ENCODE results near the gene GCNT3.
"Not testable (repeated sequence)": the region's sequence is repeated elsewhere in the genome, so short reads cannot be mapped to it uniquely, and the experiment has no call there.

GCNT3 gene

DNA sequence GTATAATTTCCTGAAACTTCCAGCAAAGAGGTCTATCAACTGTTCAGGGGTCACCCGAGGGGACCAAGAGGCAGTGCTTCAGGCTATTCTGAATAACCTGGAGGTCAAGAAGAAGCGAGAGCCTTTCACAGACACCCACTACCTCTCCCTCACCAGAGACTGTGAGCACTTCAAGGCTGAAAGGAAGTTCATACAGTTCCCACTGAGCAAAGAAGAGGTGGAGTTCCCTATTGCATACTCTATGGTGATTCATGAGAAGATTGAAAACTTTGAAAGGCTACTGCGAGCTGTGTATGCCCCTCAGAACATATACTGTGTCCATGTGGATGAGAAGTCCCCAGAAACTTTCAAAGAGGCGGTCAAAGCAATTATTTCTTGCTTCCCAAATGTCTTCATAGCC, 6.8 kb downstream of the GCNT3 start:
- no peak for DNase-seq (ENCODE audit: low read depth)

DNA sequence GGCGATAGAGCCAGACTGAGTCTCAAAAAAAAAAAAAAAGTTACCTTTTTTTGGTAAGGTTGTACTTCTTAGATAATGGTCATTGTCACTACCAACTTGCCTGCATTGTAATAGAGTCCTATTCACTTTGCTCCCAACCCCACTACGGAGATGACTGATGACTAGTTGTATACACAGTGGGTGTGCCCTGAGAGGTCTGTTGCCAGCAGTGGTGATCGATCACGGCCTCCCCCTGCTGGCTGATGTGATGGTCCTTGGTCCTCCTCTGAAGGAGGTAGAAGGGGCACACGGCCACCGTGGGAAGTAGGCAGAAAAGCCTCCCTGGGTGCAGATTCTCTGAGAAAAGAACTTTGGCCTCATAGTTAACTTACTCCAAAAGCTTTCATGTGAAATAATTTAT, 10.7 kb downstream of the GCNT3 start:
- peak; percentile 3 for DNase-seq (ENCODE audit: low read depth)

DNA sequence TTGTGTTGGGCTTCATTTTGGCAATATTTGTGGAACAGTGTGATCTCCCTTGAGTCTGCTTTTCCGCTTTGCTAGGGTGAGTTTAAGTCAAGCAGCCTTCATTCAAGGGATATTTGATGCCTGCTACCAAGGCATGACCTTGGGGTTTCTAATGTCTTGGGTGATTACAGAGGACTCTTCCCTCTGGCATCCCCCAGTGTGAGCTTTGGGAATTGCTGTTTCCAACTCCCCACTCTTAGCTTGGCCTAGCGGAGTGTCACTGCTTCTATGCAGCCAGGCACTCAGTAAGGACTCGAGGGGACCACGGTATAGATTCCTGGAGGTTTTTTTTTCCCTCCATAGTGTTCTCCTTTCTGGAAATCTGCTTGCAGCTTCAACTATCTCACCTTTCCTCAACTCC, 21.1 kb downstream of the GCNT3 start:
- no peak for DNase-seq (ENCODE audit: low read depth)

DNA sequence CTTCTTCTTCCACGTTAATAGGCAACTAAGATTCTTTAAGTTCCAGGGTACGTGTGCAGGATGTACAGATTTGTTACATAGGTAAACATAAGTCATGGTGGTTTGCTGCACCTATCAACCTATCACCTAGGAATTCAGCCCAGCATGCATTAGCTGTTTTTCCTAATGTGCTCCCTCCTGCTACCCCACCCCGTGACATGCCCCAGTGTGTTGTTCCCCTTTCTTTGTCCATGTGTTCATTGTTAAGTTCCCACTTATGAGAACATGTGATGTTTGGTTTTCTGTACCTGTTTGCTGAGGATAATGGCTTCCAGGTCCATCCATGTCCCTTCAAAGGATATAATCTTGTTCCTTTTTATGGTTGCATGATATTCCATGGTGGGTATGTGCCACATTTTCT, 24.6 kb downstream of the GCNT3 start:
- DNase-seq (ENCODE audit: low read depth), result no peak

DNA sequence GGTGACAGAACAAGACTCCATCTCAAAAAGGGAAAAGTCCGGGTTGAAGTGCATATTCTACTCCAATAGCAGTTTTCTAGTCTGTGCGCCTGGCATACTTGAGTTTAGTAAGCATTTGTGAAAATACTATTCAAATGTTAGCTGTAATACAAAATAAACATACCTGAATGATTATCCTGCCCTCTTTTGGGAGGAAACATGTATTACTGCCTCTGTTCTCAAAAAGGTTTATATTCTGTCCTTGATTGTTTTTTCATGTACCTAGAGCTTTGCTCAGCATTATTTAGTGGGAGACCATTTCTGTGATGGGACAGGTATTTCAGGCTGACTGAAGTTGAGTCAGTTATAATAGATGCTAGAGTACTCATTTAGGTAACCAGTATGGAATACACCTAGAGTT, 25.9 kb downstream of the GCNT3 start:
- not testable (repeated sequence) for DNase-seq (ENCODE audit: low read depth)

DNA sequence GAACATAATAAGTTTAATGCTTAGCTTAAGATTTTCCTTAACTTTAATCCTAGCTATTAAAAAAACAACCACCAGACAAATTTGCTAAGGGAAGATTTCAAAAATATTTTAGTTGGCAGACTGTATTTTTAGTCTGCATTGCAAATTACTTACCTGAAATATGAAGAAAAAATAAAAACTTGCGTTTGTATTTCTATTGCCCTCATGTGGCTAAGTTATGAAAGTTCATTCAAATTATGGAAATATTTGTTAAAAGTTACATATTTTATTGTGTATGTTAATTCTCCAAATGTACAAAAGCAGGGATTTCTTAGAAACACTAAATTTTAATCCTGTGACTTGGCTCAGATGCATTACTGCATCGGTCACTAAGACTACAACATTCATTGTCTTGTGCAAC, 30.8 kb downstream of the GCNT3 start:
- DNase-seq (ENCODE audit: low read depth), result no peak

DNA sequence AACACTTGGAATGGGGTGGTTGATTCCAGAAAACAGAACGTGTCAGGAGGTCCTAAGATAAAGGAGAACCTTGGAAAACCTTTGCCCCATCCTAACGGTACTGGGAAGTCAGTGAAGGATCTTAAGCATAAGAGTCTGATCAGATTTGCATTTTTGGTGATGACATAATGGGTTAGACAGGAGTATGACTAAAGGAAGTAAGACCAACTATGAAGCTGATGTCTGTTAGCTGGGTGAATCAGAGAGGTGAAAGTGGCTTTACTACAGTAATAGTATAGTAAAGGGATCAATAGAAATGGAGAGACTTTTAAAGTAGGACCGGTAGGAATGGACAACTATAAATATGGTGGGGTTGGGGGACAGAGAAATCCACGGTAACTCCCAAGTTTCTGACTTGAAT, 33.2 kb downstream of the GCNT3 start:
- DNase-seq (ENCODE audit: low read depth), result no peak

DNA sequence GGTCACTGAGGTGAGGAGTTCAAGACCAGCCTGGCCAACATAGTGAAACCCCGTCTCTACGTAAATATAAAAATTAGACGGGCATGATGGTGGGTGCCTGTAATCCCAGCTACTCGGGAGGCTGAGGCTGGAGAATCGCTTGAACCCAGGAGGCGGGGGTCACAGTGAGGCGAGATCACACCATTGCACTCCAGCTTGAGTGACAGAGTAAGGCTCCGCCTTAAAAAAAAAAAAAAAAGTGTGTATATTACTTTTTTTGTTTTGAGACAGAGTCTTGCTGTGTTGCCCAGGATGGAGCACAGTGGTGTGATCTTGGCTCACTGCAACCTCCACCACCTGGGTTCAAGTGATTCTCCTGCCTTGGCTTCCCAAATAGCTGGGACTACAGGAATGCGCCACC, 34.2 kb downstream of the GCNT3 start:
- not testable (repeated sequence) for DNase-seq (ENCODE audit: low read depth)

DNA sequence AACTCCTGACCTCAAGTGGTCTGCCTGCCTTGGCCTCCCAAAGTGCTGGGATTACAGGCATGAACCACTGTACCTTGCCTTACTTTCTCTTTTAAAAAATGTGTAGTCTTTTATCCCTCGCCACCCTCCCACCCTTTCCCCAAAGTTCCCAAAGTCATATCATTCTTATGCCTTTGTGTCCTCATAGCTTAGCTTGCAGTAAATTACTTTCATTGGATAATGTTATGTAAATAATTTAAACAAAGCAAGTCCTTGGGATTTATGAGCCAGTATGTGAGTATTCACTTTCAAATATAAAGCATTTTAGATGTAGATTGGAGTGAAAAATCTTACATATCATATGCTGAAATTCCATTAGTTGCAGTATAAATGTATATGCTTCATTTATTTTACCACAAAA, 34.7 kb downstream of the GCNT3 start:
- DNase-seq (ENCODE audit: low read depth), result no peak

DNA sequence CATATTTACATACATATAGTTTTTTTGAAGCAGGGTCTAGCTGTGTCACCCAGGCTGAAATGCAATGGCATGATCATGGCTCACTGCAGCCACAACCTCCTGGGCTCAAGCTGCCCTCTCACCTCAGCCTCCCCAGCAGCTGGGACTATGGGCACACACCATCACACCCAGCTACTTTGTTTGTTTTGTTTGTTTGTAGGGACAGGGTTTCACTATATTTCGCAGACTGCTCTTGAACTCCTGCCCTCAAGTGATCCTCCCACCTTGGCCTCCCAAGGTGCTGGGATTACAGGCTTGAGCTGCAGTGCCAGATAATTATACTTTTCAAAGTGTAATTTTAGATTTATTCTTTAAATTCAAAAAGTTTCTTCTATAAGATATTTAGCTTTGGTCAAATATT, 35.5 kb downstream of the GCNT3 start:
- no peak for DNase-seq (ENCODE audit: low read depth)

DNA sequence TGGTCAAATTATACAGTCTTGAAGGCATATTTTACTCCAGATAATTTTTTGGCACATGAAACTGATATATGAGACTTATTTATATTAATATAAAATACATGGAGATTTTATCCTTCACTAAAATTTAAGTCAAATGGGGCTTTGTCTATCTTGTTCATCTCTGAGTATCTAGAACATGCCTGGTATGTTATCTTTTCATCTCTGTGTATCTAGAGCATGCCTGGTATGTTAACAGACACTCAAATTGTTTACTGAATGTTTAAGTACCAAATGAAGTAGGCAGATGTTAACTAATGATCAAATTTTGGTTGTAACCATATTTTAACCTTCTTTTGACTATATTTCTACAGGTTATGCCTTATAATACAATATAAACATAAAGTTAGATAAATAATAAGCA, 38.0 kb downstream of the GCNT3 start:
- no peak for DNase-seq (ENCODE audit: low read depth)

DNA sequence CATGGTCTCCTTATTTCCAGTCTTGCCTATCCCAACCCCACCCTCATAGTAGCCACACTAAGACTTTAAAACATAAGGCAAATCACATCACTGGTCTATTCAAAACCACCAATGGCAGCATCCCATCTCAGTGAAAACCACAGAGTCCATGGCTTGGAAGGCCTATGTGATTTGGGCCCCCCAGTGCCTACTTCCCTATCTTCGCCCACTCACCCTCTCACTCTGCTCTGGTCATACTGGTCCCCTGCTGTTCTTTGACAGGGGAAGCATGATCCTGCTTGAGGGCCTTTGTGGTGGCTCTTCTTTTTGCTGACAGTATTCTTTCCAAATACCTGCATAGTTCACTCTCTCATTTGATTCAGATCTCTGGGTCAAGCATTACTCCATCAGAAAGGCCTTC, 42.5 kb downstream of the GCNT3 start:
- no peak for DNase-seq (ENCODE audit: low read depth)

DNA sequence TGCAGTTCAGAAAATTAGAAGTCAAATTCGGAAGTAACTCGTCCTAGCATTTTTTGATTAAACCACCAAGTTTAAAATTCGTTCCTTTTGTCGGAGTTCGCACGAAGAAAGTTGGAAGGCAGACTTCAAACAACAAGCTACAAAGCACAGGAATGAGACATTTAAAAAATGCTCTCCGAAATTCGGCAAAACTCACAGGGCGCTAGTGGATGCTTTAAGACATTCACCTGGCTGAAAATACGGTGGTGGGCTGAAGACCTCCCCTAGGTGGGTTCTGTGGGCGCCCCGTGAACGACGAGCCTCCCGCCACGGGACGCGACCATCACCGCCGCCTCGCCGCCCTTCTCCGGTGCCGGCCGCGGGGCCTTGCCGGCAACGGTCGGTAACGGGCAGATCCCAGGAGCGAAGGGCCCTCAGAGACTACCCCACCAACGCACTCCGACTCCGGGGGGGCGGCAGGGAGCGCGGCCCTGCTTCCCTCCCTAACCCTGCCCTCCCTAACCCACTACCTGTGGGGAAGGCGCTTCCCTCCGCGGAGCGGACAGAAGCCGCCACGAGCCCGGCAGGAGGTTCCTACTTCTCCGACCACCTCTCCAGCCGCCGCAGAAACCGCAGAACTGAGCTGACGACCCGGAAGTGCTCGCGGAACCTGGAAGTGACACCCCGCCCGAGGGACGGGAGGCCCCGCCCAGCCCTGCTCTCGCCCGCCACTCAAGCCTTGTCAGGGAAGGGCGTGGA, 45.5 kb downstream of the GCNT3 start, which contains the start of gene GTF2A2:
Gene GTF2A2, minus strand, starts transcription at position 619 of the 738 bp plus-strand sequence. CDS start 5,238 bp downstream, outside the sequence.
- peak; percentile 87 for DNase-seq (ENCODE audit: low read depth)

DNA sequence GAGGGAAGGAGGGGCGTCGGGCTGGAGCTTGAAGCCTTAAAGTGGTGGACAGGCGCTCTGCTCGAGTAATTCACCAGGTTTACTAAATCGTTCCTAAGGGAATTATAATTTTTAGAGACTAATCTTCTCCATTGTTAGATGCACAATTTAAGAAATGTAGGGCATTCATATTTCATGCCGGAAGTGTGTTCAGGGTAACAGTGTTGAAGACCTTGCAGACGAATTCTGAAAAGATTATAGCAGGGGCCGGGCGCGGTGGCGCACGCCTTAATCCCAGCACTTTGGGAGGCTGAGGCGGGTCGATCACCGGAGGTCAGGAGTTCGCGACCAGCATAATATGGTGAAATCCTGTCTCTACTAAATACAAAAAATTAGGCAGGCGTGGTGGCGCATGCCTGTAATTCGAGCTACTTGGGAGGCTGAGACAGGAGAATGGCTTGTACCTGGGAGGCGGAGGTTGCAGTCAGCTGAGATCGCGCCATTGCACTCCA, 46.1 kb downstream of the GCNT3 start:
- DNase-seq (ENCODE audit: low read depth), result no peak

DNA sequence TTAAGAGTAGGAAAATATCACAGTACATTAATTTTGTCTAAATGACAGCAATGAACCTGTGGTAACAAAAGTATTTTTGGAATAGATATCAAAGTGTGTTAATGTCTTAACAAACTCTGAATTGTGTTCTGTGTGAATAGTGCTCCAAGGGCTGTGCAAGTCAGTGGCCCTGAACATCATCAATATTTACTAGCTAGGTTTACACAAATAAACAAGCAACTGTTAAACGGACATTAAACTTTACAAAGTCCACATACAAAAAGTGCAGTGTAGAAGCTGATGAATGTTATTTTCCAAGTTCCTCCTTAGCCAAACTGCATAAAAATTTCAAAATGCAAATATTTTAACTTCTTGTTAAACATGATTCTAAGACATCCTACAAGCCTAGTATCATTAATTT, 47.8 kb downstream of the GCNT3 start:
- no peak for DNase-seq (ENCODE audit: low read depth)

DNA sequence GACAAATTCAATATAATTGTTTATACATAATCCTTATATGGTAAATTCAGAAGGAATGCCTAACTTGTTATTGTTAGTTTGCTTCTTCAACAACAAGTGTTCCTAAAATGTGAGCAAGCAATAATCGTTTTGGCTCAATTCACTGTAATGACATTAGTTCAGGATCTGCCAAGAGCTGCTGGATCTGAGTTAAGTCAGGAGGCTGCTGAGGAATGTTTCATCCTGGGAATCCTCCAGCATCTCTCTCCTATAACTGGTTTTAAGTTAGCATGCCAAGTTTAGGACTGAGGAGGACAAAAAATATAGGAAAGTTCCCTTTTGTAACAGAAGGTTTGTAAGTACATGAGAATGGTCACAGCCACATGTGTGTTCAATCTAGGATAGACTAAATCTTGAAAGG, 50.7 kb downstream of the GCNT3 start:
- no peak for DNase-seq (ENCODE audit: low read depth)

DNA sequence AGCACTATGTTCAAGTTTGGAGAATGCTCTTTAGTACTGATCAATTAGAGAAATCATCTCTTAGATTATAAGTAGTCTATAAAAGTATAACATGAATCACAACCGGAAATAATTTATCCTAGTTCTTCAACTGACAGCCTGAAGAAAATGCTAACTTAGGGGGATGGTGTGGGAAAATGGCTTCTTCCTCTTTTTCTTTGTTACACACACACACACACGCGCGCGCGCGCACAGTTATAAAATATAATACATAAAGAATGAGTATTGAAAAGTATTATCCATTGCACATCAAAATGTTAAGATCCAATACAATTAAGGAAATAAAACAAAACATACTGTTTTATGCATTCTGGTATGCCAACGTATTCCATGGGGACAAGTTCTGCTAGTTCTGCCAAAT, 57.0 kb downstream of the GCNT3 start:
- DNase-seq (ENCODE audit: low read depth), result no peak

All from activated T-helper 1 cell treated with Interleukin-2 at 50 U/mL for 16 hours (primary cell).